HepG2 (cell line): ENCODE data around the gene APPBP2. TPM values are rescaled to one million over a fixed set of nuclear protein-coding genes. Genes with fewer than 3 reads are reported as not detected.

Experiments used
- KIAA2018 ChIP-seq: sonication (generic); formaldehyde crosslinking; IDR thresholded peaks from 2 replicates; pipeline ENCODE4 v1.5.0; 2020; ENCODE audit warnings: mild to moderate bottlenecking, missing genetic modification reagents, borderline replicate concordance
- ZNF124 ChIP-seq: sonication (generic); formaldehyde crosslinking; IDR thresholded peaks from 2 replicates; pipeline ENCODE4 v1.4.0; 2020; ENCODE audit warnings: missing genetic modification reagents
- ZNF142 ChIP-seq: sonication (generic); formaldehyde crosslinking; IDR thresholded peaks from 2 replicates; pipeline ENCODE4 v1.4.0; 2020; ENCODE audit warnings: missing genetic modification reagents
- ZNF691 ChIP-seq: sonication (generic); formaldehyde crosslinking; IDR thresholded peaks from 2 replicates; pipeline ENCODE4 v1.4.0; 2020; ENCODE audit warnings: missing genetic modification reagents, low read depth, mild to moderate bottlenecking, borderline replicate concordance
- polyA plus RNA-seq, 8 experiments: library from polyadenylated mRNA; depleted of rRNA in 3 of 8; stranded (reverse) in 7 of 8; unstranded in 1 of 8; fragments of >200 nt; fragmentation: Illumina TruSeq in 4 of 8; extraction: Trizol in 4 of 8; gene quantifications; 2 replicates each; pipeline versions ENCODE4 v1.2.1 to v1.2.3, GENCODE V29; 2011 to 2016; ENCODE audit warnings: low read depth in 4 of 8, missing spikeins in 1 of 8, mixed read lengths in 1 of 8; ENCODE audit not compliant: insufficient read depth in 1 of 8
- total RNA-seq, 5 experiments: library from RNA; depleted of rRNA; stranded (reverse); fragments of >200 nt; fragmentation: Illumina TruSeq; extraction: Trizol; gene quantifications; 2 replicates each; pipeline ENCODE4 v1.2.3, GENCODE V29; 2016; ENCODE audit warnings: low read depth in 1 of 5

The APPBP2 gene
- total and polyA plus RNA-seq, 2 of the 13 experiments (the other 11 are each of a cell fraction or from before 2014, with no cell fraction given) = 17.5 to 45.8 TPM

DNA sequence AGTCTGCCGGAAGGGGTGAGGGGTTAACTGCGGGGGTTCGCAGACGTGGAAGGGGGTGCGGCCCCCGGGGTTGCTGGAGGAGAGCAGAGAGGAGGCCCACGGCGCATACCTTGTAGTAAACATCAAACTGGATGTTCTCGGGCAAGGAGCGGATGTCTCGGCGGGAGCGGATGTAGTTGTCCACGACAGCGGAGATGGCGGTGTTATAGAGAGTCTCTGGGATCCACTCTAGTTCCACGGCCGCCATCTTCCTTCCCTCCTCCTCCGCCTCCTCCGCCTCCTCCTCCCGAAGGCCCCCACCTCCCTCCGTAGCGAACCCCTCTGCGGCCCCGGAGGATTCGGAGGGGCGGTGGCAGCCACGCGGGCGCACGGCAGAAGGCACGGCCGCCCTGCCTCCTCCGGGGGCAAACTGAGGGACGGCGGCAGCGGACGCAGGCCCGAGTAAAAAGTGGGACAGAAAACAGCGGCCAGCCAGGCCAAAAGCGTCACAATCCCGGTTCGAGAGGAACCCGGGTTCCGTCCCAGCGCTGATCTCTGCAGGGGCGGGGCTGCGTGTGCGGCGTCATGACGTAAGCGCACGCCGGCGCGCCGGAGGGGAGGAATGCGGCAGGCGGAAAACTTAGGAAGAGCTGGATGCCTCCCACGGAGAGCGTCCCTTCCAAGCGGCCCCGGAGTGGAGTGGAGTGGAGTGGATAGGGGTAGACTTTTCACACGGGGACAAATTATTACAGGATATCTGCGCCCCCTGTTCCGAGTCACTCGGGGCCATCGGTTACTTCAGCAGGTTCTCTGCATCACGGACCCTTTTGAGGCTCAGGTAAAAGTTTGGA, at the start of gene APPBP2 (continued):
- TF ChIP-seq ZNF124 (CRISPR knock-in tag) (0 out of 2 replicates have a peak, but pooled peaks have one; percentile 60), ZNF691 (CRISPR knock-in tag) (peak; percentile 82; the same call in 1 of the 2 replicates), KIAA2018 (no peak), ZNF142 (CRISPR knock-in tag) (peak; percentile 6; the same call in 1 of the 2 replicates)
